ENCODE measurements around the gene PHF23.
A peak's percentile ranks its signal among the peaks of the same experiment; 100 is the strongest.

Gene PHF23

GRCh38 chr17:7222093-7222971 is 16.9 kb downstream of the PHF23 start:
- no peak for TF ChIP-seq CTCF (IDR thresholded peaks at IDR 0.05; ENCODE audit: low read depth, low read length)
- no peak overlapping the region for H3K4me3 ChIP-seq (ENCODE audit: low read depth, low read length)

GRCh38 chr17:7221278-7222092 is 17.8 kb downstream of the PHF23 start:
- no peak for TF ChIP-seq CTCF (IDR thresholded peaks at IDR 0.05; ENCODE audit: low read depth, low read length)
- no peak overlapping the region for H3K4me3 ChIP-seq (ENCODE audit: low read depth, low read length)

GRCh38 chr17:7220593-7221277 is 18.5 kb downstream of the PHF23 start:
- H3K4me3 ChIP-seq (ENCODE audit: low read depth, low read length): peak overlapping the region; percentile 92
- TF ChIP-seq CTCF (IDR thresholded peaks at IDR 0.05; ENCODE audit: low read depth, low read length): peak; percentile 48

DNA sequence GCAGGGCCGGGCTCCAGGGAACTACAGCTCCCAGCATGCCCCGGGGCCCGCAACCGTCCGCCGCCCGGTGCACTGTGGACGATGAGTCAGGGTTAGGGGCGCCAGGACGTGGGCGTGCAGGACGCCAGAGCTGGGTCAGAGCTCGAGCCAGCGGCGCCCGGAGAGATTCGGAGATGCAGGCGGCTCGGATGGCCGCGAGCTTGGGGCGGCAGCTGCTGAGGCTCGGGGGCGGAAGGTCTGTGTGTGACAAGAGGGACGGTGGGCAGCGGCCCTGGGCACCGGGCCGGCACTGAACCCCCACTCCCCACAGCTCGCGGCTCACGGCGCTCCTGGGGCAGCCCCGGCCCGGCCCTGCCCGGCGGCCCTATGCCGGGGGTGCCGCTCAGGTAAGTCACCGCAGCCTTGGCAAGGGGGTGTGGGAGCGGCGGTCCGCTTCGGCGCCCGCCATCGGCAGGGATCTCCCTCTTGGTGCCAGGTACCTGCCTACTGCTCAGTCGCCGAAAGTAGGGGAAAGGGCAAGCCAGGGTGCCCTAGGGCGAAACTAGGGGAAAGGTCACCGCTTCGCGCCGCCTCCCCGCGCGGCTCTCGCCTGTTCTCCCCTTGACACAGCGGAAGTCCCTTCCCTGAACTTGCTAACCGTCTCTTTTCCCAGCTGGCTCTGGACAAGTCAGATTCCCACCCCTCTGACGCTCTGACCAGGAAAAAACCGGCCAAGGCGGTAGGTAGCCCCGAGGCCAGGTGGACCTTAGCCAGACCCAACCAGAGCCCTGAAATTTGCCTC is 19.3 kb downstream of the PHF23 start, which contains the start of the genes ACADVL and DLG4:
Gene ACADVL, plus strand, starts transcription at position 127 of the 781 bp plus-strand sequence. Its CDS starts 47 bp downstream, at position 174.
Gene DLG4, minus strand, starts transcription at position 25 of the 781 bp plus-strand sequence.
- TF ChIP-seq CTCF (IDR thresholded peaks at IDR 0.05; ENCODE audit: low read depth, low read length): no peak
- peak within 1 kb of the TSS; percentile 92 for H3K4me3 ChIP-seq (ENCODE audit: low read depth, low read length)

DNA sequence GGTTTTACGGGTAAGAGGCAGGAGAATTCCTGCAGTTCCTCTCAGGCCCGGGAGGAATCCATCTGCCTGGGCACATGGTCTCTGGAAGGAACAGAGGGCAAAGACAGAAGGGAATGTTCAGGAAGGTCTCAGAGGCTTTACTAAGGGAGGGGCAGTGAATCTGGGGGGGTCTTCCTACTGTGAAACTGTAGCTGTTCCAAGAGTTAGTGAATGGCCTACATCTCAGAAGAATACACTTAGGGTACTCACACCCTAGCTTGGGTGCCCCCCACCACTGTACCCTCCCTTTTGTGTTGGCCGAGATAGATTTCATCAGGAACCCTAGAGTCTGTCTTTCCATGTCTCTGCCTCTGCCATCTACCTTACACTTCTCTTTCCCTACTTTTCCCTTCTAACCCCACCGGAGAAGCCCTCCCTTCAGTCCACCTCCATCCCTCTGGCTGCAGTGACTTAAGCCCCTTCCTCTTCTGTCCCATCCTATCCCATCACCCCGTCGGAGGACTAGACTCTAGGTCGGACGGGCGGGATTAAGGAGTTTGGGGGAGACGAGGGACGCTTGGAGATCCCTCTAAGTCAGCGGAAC is 19.9 kb downstream of the PHF23 start:
- TF ChIP-seq CTCF (IDR thresholded peaks at IDR 0.05; ENCODE audit: low read depth, low read length): no peak
- H3K4me3 ChIP-seq (ENCODE audit: low read depth, low read length): peak overlapping the region; percentile 92

- H3K4me3 ChIP-seq (ENCODE audit: low read depth, low read length): no peak overlapping the region
- no peak for TF ChIP-seq CTCF (IDR thresholded peaks at IDR 0.05; ENCODE audit: low read depth, low read length)
These were observed 20.5 kb downstream of the PHF23 start for GRCh38 chr17:7218758-7219157.
